Bone marrow (tissue), 2 donors: Measurements from ENCODE around the gene PHLDA3.
"Not testable (repeated sequence)": the region's sequence is repeated elsewhere in the genome, so short reads cannot be mapped to it uniquely, and the experiment has no call there.

Experiments used
- DNase-seq, 2 donors: peaks; one replicate each; lab custom pipeline; 2025; lab: John Stamatoyannopoulos, UW

PHLDA3 gene

DNA sequence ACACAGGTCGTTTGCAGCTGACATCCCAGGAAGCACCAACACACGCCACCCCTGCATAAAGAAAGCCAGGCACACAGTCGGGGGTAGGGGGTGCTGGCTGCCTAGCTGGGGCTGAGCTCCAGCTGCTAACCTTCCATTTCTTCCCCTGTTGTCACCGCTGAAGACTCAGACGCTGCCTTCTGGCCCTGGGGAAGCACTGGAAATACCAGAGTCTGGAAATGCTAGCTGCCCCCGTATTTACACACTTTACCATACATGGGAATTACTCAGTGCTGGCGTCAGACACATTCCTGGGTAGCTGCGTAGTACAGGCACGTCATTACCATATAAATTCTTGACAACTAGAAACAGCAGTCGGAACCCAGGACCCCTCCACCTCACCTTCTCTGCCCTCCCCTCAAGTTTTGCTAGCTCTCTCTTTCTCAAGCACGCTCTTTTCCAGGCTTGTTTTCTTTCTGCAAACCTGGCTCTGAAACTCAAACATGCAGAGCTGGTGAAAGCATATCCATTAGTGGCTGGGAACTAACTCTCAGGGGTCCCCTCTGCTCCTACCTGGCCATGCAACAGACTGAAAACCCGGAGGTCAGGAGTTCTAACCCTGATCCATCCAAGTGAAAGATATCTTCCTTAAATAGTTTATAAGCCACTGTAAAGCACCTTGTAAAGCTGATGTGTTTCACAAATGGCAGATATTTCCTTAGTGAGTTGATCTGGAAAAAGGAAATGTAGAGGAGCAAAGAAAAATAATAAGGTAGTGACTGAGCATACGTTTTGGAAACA is 34.6 kb upstream of the PHLDA3 start:
- no peak for DNase-seq

DNA sequence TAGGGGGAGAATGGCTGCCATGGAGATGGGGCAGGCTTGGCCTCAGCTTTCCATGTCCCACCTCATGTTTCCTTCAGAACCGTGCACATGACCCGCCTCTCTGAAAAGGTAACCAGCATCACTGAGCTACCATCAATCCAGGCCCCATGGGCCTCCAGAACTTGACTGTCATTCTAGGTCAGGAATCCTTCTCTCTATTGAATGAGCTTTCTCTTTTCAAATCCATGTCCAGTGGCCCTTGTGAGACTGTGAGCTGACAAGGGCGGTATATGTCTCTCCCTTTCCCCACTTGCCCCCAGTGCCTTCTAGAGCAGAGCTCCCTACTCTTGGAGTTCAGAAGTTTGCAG is 33.5 kb upstream of the PHLDA3 start:
- DNase-seq = no peak

DNA sequence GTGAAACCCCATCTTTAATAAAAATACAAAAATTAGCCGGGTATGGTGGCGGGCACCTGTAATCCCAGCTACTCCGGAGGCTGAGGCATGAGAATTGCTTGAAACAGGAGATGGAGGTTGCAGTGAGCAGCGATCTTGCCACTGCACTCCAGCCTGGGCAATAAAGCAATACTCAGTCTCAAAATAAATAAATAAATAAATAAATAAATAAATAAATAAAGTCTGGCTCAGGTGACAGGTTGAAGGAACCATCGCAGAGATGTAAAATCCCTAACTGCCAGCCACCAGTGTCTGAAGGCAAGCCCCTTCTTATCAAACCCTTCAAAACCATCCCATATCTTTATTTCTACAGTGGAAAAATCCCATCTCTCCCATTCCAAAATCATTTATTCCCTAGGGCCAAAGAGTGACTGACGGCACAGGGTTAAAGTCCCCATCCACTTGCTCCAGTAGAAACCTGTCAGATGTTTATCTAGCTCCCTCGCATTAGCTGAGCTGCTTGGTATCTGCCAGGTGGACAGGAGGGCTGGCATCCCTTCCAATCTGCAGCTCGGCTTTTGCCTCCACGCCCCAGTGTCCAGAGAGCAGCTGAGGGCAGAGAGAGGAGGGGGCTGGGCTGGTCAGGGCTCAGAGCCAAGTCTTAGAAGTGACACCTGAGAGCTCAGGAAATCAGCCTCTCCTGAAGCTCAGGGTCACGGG is 33.0 kb upstream of the PHLDA3 start:
- no peak for DNase-seq

DNA sequence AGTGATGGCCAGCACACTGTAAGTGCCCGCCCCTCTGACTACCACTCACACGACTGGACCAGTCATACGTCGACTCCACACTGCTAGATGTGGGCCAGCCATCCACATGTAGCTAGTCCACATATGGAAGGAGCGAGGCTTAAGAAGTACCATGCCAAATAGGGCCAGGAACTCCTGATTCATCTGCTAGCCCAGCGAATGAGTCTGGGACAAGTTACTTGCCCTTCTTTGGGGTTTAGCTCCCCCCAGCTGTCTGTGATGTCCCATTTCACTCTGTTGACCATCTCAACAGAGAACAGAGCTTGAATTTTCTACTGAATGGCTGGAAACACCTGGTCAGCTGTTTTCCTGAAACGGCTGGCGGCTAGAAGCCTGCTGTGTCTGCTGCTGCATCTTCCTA is 32.2 kb upstream of the PHLDA3 start:
- DNase-seq = no peak

DNA sequence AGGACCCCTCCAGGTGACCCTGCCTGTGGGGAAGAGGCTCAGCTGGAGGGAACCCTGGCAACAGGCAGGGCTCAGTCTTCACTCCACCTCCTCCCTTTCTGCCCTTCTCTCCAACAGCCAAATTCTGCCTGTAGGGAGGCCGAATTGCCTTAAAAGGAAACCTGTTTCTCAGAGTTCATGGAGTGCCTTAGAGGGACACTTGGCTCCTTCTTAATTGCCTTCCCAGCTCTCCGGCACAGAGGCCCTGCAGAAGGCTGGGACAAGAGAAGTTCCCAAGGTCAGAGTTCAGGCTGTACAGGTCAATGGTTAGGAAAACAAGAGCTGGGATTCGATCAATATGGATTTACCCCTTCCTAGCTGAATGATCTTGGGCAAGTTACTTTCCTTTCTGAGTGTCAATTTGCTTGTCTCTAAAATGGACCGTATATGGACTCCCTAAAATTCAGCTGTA is 31.7 kb upstream of the PHLDA3 start:
- DNase-seq = no peak

DNA sequence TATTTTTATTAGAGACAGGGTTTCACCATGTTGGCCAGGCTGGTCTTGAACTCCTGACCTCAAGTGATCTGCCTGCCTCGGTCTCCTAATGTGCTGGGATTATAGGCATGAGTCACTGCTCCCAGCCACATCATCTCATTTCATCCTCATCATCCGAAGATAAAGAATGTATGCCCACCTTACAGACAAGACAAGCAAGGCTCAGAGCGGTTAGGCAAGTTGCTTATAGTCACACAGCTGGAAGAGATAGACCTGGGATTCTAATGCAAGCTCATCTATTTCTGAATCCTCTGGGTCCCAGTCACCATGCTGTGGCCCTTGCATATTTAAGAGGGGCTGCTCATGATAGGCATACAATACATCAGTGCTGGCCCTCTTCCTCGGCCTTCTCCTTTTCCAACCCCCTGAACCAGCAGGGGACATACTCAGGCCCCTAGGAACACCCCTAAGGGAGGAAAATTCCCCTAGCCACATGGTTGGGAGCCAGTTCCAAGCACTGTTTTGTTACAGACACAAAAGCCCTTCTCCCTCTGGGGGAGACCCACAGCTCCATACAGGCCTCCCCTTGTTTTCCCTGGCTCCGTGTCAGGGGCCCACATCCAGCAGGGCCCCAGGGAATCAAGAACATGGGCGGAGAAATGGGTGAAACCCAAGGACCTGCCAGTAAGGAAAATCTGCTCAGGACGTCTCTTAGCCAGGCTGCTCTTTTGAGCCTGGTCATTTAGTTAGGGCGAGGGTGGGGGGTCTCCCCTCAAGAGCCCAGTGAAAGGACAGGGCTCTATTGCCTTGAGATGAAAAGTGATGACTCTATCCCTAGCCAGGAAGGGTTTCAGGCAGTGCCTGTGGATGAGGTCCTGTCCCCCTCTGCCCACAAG is 31.0 kb upstream of the PHLDA3 start:
- DNase-seq = no peak

DNA sequence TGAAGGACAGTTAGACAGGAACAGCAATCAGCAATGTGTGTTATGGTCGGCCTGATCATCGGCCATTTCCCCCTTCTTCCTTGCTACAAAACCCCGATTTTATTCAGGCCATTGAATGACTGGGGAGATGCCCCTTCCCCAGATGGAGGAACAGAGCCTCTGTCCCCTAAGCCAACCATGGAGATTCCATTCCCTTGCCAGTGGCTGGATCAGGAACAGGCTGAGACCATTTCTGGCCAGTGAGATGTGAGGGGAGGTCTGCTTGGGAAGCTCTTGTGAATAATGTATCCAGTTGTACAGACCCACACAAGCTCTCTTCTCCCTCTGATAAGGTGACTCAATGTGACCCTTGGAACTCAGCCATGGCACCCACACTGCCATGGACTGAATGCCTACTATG is 30.2 kb upstream of the PHLDA3 start:
- DNase-seq = no peak

DNA sequence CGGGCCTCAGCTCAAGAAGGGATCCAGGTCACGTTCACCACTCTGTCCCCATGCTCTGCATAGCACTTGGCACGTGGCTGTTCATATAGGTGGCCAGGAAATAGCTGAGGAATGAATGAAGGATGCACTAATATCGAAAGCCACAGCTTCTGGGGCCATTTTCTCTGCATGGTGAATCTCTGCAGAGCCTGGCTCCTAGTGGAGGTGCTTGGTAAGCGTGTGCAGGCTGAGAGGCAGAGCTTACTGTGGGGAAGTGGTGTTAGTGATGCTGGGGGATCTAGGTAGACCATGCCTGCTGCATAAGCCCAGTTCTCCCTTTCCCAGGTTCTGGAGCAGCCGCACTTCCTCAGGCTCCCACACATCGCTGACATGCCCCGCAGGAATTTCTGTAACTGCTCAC is 29.6 kb upstream of the PHLDA3 start:
- no peak for DNase-seq

DNA sequence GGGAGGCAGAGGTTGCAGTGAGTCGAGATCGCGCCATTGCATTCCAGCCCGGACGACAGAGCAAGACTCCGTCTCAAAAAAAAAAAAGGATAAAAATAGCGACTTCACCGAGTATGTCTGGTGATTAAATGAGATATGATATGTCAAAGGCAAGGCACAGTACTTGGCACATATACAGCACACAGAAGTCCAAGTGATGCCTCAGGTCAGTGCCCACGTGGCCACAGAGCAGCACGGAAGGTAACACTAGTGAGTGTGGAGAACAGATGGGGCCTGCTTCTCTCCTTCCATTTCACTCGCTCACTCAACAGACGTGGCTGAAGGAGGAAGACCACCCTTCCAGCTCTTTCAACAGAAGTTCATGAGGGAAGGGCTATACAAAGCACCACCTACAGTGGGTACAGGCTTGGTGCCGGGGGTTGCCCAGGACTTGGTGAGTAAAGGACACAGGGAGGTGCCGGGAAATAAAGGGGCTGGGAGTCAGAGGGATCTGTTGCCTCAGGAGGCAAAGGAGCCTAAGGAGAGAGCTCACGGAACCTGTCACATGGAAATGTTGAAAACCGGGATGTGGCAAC is 29.0 kb upstream of the PHLDA3 start:
- no peak for DNase-seq

DNA sequence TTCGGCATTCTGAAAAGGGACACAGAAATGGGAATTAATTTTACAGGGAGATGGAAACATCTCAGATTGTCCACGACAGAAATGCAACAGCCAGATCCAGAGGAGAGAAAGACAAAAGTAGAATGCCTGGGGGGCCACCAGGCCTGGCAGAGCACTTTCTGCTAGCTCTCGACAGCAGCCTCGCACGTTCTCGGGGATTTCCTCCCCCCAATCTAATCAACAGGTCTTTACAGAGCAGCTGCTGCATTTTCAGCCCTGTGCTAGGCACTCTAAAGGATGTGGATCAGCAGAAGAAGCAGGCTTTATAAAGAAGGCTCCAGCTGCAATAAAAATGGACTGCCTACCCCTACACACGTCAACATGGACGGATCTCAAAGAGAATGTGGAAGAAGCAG is 27.3 kb upstream of the PHLDA3 start:
- no peak for DNase-seq

DNA sequence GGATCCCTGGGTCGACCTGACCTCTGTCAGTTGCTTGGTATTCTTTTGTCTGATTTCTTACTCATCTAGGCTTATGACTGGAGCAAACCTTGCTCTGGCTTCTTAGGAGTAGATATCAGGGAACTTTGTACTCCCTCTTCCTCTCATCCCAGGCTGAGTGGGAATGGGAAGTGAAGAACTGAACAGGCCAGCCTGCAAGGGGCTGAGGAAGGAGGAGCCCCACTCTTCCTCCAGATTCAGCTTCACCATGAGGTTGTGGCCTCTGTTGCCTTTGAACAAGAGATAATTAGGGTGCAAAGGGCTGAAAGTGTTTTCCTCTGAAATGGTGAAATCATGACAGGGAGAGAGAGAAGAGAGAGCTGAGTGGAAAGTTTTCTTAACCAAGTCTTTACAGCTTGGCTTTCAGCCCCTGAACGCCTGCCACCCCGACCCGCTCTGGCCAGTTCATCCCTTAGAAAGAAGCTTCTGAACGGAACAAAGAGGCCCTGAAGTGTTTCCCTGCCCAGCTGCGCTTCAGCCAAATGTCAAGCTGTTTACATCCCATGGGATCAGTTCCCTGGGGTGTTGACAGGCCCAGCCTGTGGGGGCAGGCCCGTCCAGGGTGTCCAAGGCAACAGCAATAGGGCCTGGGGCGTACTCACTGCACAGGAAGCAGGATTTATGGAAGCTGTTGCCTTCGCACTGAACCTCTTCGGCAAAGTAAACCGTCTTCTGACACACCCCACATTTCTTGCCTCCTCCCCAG is 26.7 kb upstream of the PHLDA3 start:
- no peak for DNase-seq

DNA sequence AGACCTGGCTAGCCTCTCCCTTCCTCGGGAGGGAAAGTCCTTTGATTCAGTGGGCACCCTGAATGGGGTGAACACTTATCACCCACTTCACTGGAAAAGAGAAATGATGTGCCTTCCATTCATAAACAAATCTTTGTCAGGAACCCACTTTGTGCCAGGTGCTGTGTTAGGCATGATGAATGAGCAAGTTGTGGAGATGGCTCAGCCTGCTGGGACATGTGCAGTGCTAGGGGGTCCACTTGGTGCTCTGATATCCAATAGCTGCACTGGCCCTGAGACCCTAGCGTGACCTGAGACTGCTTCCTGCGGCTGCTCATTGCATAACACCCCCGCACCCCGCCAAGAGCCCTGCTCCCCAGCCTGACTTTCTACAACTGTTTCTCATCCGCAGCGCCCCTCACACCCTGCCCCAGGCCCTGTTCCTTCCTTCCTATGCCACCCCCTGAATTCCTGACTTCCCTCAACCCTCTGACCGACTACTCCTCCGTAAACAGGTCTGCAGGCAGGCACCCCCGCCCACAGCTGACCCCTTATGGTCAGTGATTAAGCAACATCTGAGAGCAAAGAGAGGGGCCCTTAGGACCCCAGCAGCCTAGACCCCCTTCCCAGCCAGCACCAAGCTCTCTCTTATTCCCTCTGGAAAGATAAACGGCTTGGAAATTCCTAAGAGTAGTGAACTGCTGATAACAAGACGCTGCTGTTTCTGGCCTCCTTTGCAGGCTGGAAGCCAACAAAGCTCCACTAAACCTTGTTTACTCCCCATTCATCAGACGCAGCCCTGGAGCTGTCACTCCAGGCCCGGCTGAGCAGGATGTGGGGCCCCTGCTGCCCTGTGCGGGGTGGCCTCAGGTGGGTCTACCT is 25.0 kb upstream of the PHLDA3 start:
- no peak for DNase-seq

DNA sequence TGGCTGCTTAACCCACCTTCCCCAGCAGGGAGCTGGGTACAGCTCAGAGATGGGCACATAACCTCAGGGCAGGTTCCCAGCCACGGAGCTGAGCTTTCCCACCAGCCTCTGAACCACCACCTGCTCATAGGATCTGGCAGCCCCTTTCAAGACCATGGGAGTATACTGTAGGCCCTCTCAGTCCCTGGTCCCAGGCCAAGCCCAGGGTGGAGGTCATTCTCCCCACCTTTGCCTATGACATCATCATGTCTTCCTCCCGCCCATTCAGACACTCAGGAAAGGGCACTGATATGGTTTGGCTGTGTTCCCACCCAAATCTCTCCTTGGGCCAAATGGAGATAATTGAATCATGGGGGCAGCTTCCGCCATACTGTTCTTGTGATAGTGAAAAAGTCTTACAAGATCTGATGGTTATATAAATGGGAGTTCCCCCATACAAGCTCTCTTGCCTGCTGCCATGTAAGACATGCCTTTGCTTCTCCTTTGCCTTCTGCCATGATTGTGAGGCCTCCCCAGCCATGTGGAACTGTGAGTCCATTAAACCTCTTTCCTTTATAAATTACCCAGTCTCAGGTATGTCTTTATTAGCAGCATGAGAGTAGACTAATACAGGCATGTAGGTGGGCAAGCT is 24.2 kb upstream of the PHLDA3 start:
- DNase-seq = not testable (repeated sequence)

DNA sequence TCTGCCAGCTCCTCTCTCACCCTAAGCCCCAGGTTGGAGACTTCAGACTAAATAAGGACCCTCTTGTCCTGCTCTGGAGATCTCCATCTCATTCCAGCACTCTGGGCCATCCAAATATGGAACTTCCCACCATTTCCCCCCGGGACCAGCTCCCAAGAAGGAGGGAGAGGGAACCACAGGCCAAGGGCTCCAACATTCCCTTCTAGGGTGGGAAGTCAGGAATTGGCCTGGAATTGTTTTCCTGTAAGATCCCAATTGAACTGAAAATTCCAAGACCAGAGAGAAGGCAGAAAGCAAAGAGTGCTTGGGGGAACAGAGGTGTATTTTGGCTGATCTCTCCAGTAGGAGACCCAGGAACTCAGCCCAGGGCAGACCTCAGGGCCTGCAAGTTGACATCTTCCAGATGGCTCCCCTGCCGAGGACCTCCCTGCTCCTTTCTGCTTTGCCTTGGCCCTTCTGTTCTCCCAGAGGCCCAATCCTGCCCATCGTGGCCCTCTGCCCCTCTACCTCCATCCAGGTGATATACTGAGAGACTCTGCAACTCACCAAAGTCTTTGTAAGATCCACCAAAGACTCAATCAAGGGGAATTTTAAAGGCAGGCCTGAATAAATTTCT is 23.0 kb upstream of the PHLDA3 start:
- DNase-seq = no peak

DNA sequence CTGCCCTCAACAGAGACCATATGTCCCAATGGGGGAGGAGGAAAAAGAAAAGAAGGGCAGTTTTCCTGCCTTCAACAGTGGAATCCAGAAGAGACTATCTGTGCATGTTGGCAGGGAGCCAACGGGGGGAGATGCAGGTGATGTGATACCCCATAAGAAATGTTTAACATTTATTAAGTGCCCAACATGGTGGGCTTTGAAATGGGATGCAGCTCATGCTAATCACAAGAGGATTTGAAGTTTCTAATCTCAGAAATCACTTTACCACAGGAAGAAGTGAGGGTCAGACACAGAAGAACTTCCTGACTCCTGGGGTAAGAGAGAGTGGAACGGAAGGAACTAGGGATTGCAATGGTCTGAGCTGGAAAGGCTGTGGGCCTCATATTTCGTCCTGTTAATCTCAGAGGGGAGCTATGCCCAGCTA is 21.7 kb upstream of the PHLDA3 start:
- DNase-seq = no peak

DNA sequence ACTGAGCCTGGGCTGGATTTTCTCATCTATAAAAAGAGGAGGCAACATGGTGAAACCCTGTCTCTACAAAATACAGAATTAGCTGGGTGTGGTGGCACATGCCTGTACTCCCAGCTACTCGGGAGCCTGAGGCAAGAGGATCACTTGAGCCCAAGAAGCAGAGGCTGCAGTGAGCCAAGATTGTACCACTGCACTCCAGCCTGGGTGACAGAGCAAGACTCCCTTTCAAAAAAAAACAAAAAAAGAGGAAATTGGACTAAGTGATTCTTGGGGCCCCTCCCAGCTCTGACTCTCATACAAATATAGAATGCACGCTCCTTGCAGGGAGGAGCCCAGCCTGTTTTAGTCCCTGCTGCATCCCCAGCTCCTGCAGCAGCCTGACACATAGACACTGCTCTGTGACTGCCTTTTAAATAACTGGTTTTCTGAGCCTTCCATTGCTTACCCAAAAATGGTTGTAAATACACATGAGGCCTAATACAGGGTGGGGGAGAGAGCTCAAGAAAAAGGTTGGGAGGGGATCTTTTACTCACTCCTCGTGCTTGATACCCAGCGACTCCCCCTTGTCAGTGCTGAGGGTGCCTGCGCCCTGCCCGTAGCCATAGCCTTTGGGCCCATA is 20.8 kb upstream of the PHLDA3 start:
- peak in 1 of 2 donors; percentile 48 for DNase-seq

DNA sequence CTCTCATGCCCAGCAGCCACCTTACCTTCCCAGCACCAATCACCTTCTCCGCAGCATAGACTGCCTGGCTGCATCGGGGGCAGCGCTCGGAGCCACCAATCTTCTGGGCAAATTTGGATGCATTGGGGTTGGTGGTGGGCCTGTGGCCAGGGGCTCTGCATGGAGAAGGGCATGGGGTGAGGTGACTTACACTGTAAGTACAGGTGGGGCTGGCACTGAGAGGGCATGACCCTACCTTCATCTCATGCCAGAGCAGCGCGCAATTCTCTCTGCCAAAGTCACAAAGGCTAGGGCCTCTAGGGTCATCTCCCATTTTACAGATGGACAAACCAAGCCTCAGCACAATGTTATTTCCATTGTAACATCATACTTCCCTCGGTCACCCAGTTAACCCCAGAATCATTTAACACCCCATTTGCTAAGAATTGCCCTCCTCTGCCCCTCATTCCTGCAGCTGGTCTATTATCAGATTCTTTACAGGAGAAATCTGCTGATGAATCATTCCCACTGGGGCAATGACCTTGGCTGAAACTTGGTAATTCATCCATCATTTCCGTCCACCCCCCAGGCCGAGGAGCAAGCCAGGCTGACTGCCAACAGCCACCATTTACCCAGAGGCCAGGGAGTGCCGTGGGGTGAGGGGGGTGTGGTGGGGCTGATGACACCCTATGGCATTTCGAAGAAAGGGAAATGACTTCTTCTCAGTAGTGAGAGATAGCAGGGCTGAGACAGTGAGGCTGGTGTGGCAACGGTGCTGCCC is 20.0 kb upstream of the PHLDA3 start:
- DNase-seq = peak in 1 of 2 donors; percentile 23

DNA sequence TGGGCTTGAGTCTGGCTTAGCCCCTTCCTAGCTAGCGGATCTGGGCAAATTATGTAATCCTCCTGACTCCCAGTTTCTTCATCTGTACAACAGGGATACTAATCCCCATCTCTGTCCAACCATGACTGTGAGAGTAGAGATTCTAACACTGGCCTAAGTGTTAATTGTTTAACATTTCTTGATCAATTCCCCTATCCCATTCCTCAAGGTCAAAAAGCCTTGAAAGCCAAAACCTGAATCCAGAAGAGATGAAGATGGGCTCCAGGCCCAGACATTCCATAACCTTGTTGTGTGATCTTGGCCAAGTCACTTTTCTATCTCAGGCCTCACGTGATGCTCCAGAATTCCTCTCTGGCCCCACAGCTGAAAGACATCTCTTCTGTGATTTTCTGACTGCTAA is 18.8 kb upstream of the PHLDA3 start:
- no peak for DNase-seq
